ENCODE results near the gene CACNA1I. TPM values are rescaled to one million over a fixed set of nuclear protein-coding genes. Genes with fewer than 3 reads are reported as not detected.

CACNA1I gene
- total and polyA plus RNA-seq, 10 donors = 0.24 to 4.1 (median 1.1) TPM

GRCh38 chr22:39569066-39569465 lies 1.5 kb upstream of the CACNA1I start:
- TF ChIP-seq, protein P1, sequence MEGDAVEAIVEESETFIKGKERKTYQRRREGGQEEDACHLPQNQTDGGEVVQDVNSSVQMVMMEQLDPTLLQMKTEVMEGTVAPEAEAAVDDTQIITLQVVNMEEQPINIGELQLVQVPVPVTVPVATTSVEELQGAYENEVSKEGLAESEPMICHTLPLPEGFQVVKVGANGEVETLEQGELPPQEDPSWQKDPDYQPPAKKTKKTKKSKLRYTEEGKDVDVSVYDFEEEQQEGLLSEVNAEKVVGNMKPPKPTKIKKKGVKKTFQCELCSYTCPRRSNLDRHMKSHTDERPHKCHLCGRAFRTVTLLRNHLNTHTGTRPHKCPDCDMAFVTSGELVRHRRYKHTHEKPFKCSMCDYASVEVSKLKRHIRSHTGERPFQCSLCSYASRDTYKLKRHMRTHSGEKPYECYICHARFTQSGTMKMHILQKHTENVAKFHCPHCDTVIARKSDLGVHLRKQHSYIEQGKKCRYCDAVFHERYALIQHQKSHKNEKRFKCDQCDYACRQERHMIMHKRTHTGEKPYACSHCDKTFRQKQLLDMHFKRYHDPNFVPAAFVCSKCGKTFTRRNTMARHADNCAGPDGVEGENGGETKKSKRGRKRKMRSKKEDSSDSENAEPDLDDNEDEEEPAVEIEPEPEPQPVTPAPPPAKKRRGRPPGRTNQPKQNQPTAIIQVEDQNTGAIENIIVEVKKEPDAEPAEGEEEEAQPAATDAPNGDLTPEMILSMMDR (IDR thresholded peaks at IDR 0.05 in 8 of 11, conservative IDR thresholded peaks at IDR 0.05 in 3 of 11) = no peak
- TF ChIP-seq POLR2A (IDR thresholded peaks at IDR 0.05) = no peak
- TF ChIP-seq POLR2AphosphoS5 (IDR thresholded peaks at IDR 0.05) = no peak
- WGBS, 5 donors = 93 to 97% (median 94%) methylated on average over 2 to 7 of the region's 7 CpGs

DNA sequence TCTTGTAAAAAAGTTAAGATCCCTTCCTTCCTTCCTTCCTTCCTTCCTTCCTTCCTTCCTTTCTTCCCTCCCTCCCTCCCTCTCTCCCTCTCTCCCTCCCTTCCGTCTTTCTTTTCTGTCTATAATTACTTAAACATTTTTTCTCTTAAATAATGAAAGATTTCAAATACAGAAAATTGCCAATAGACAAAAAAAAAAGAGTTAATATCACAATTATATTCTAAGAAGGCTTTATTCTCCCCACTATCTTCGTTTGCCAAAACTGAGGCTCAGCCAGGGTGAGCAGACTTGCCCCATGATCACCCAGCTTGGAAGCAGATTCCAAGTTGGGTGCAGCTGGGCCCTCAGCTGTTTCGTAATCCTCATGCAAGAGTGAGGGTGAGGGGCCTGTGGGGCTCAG lies 327 bp upstream of the CACNA1I start:
- Histone ChIP-seq H3K36me3 (no peaks in the 10 kb centered on the region), H3K27ac (no peak overlapping the region), H3K9me3 (no peaks in the 10 kb centered on the region), H3K4me3 (no peak overlapping the region), H3K27me3 (replicated peaks in 1 of 7) (peaks cover 0 to 21% (median 0%) of the 10 kb centered on the region in 7 donors), H3K4me1 (peaks cover 0 to 14% (median 9%) of the 10 kb centered on the region in 6 donors)
- 74 to 86% (median 76%) methylated on average over 3 of the region's 3 CpGs for WGBS, 5 donors
- TF ChIP-seq, protein P1 (IDR thresholded peaks at IDR 0.05 in 8 of 11, conservative IDR thresholded peaks at IDR 0.05 in 3 of 11) = no peak
- DNase-seq = no peak
- intact Hi-C loops (cut with DNase I; ENCODE audit: low total_unique reads) = no loop called here

More at GRCh38 chr22:39569066-39569465, 1.5 kb upstream of the CACNA1I start:
- no peaks in the 10 kb centered on the region for H3K9me3 ChIP-seq
- peaks cover 0 to 14% (median 9%) of the 10 kb centered on the region in 6 donors for H3K4me1 ChIP-seq
- H3K27me3 ChIP-seq (replicated peaks in 1 of 7) = peaks cover 0 to 21% (median 0%) of the 10 kb centered on the region in 7 donors
- H3K27ac ChIP-seq = no peak overlapping the region
- no peak for DNase-seq
- H3K36me3 ChIP-seq = no peaks in the 10 kb centered on the region
- intact Hi-C loops (cut with DNase I; ENCODE audit: low total_unique reads) = no loop called here
- H3K4me3 ChIP-seq = no peak overlapping the region

- WGBS, 5 donors = 59 to 88% (median 73%) methylated on average over 1 of the region's 1 CpG
- H3K4me3 ChIP-seq = no peak overlapping the region
- H3K27ac ChIP-seq = no peak overlapping the region
- no peaks in the 10 kb centered on the region for H3K9me3 ChIP-seq
- H3K36me3 ChIP-seq = no peaks in the 10 kb centered on the region
- H3K4me1 ChIP-seq = peaks cover 0 to 18% (median 10%) of the 10 kb centered on the region in 6 donors
- DNase-seq = no peak
- peaks cover 0 to 25% (median 0%) of the 10 kb centered on the region in 7 donors for H3K27me3 ChIP-seq (replicated peaks in 1 of 7)
- no peak for TF ChIP-seq POLR2A (IDR thresholded peaks at IDR 0.05)
- intact Hi-C loops (cut with DNase I; ENCODE audit: low total_unique reads) = no loop called here
These were observed 985 bp downstream of the CACNA1I start for GRCh38 chr22:39571538-39571937.

DNA sequence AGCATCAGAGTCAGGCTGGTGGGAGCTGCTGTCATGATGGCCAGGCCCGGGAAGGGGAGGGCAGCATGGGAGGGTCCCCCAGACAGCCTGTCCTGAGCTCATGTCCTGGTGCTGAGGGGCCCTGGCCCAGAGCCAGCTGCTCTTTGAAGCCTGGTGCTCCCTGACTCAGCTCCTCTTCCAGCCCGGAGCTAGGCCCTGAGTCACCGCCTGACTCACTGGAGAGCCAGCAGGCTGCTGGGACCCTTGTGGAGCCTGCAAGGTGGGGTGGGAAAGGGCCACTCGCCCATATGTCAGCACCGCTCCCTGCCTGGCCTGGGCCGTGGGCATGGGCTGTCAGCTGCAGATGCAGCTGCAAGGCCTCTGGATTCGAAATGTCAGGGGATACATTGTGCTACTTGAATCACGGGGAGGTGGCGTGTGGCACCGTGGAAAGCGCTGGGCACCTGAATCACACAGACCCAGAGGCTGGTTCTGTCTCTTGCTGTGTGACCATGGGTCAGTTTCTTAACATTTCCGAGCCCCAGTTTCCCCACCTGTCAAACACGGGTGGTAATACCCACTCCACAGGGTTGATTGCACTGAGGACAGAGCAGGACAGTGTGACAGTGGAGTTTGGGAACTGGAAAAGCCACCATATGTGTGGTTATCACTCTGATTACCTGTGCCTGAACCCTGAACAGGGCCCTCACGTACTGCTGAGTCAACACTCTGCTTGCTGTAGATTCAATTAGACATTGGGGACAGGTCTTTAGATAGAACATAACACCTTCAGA lies 4.4 kb downstream of the CACNA1I start:
- no peak for TF ChIP-seq POLR2A (IDR thresholded peaks at IDR 0.05)
- no peak for TF ChIP-seq POLR2AphosphoS5 (IDR thresholded peaks at IDR 0.05)
- TF ChIP-seq, protein P1 (IDR thresholded peaks at IDR 0.05 in 8 of 11, conservative IDR thresholded peaks at IDR 0.05 in 3 of 11) = no peak
- no peak overlapping the region for H3K4me3 ChIP-seq
- intact Hi-C loops (cut with DNase I; ENCODE audit: low total_unique reads) = no loop called here
- no peak overlapping the region for H3K27ac ChIP-seq
- no peaks in the 10 kb centered on the region for H3K9me3 ChIP-seq
- H3K36me3 ChIP-seq = no peaks in the 10 kb centered on the region
- WGBS, 5 donors = 80 to 93% (median 86%) methylated on average over 11 to 14 of the region's 14 CpGs
- peaks cover 0 to 11% (median 3%) of the 10 kb centered on the region in 6 donors for H3K4me1 ChIP-seq
- H3K27me3 ChIP-seq (replicated peaks in 1 of 7) = peaks cover 0 to 57% (median 0%) of the 10 kb centered on the region in 7 donors
- no peak for DNase-seq

Measured in spleen (tissue), 11 donors.